ENCODE data around the gene MAMDC2. TPM values are rescaled to one million over a fixed set of nuclear protein-coding genes. Genes with fewer than 3 reads are reported as not detected.
"Not testable (repeated sequence)": the region's sequence is repeated elsewhere in the genome, so short reads cannot be mapped to it uniquely, and the experiment has no call there.

The MAMDC2 gene
- total RNA-seq, 1 donor from 2014 or later = 76.7 TPM

GRCh38 chr9:70229579-70229978 is 185.9 kb downstream of the MAMDC2 start:
- DNase-seq (ENCODE audit: low spot score) = no peak
- H3K9me3 Mint-ChIP-seq (ENCODE audit: low read depth) = peaks cover 9% of the 10 kb centered on the region
- peak overlapping the region; percentile 78 for H3K27ac Mint-ChIP-seq (ENCODE audit: unreplicated experiment)
- H3K4me1 Mint-ChIP-seq (ENCODE audit: low read depth) = peaks cover 47% of the 10 kb centered on the region
- TF ChIP-seq, protein P1, sequence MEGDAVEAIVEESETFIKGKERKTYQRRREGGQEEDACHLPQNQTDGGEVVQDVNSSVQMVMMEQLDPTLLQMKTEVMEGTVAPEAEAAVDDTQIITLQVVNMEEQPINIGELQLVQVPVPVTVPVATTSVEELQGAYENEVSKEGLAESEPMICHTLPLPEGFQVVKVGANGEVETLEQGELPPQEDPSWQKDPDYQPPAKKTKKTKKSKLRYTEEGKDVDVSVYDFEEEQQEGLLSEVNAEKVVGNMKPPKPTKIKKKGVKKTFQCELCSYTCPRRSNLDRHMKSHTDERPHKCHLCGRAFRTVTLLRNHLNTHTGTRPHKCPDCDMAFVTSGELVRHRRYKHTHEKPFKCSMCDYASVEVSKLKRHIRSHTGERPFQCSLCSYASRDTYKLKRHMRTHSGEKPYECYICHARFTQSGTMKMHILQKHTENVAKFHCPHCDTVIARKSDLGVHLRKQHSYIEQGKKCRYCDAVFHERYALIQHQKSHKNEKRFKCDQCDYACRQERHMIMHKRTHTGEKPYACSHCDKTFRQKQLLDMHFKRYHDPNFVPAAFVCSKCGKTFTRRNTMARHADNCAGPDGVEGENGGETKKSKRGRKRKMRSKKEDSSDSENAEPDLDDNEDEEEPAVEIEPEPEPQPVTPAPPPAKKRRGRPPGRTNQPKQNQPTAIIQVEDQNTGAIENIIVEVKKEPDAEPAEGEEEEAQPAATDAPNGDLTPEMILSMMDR (IDR thresholded peaks at IDR 0.05) = peak; percentile 83
- H3K27me3 Mint-ChIP-seq (ENCODE audit: low read depth) = no peaks in the 10 kb centered on the region
- H3K36me3 Mint-ChIP-seq (ENCODE audit: low read depth) = peaks cover 15% of the 10 kb centered on the region
- no peak overlapping the region for H3K4me3 Mint-ChIP-seq (ENCODE audit: unreplicated experiment)

- Mint-ChIP-seq H3K4me1 (ENCODE audit: low read depth) (peaks cover 47% of the 10 kb centered on the region), H3K27ac (ENCODE audit: unreplicated experiment) (no peak overlapping the region), H3K9me3 (ENCODE audit: low read depth) (peaks cover 20% of the 10 kb centered on the region), H3K27me3 (ENCODE audit: low read depth) (no peaks in the 10 kb centered on the region), H3K36me3 (ENCODE audit: low read depth) (peaks cover 12% of the 10 kb centered on the region), H3K4me3 (ENCODE audit: unreplicated experiment) (no peak overlapping the region)
- no peak for DNase-seq (ENCODE audit: low spot score)
- TF ChIP-seq, protein P1 (IDR thresholded peaks at IDR 0.05) = no peak
Observed at GRCh38 chr9:70232476-70232875, 188.8 kb downstream of the MAMDC2 start.

DNA sequence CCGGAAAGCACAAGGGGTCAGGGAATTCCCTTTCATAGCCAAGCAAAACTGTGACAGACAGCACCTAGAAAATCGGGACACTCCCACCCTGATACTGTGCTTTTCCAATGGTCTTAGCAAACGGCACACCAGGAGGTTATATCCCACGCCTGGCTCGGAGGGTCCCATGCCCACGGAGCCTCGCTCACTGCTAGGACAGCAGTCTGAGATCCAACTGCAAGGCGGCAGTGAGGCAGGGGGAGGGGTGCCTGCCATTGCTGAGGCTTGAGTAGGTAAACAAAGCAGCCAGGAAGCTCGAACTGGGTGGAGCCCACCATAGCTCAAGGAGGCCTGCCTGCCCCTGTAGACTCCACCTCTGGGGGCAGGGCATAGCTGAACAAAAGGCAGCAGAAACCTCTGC is 190.6 kb downstream of the MAMDC2 start:
- peaks cover 35% of the 10 kb centered on the region for H3K4me1 Mint-ChIP-seq (ENCODE audit: low read depth)
- peak; percentile 62 for DNase-seq (ENCODE audit: low spot score)
- peaks cover 17% of the 10 kb centered on the region for H3K36me3 Mint-ChIP-seq (ENCODE audit: low read depth)
- not testable (repeated sequence) for H3K27me3 Mint-ChIP-seq (ENCODE audit: low read depth); H3K27ac Mint-ChIP-seq (ENCODE audit: unreplicated experiment); H3K4me3 Mint-ChIP-seq (ENCODE audit: unreplicated experiment)
- peaks cover 33% of the 10 kb centered on the region for H3K9me3 Mint-ChIP-seq (ENCODE audit: low read depth)

DNA sequence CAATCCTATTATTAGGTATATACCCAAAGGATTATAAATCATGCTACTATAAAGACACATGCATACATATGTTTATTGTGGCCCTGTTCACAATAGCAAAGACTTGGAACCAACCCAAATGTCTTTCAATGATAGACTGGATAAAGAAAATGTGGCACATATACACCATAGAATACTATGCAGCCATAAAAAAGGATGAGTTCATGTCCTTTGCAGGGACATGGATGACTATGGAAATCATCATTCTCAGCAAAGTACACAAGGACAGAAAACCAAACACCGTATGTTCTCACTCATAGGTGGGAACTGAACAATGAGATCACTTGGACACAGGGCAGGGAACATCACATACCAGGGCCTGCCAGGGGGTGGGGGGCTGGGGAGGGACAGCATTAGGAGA is 202.3 kb downstream of the MAMDC2 start:
- not testable (repeated sequence) for H3K4me1 Mint-ChIP-seq (ENCODE audit: low read depth); H3K9me3 Mint-ChIP-seq (ENCODE audit: low read depth); H3K27me3 Mint-ChIP-seq (ENCODE audit: low read depth); H3K27ac Mint-ChIP-seq (ENCODE audit: unreplicated experiment); DNase-seq (ENCODE audit: low spot score); H3K4me3 Mint-ChIP-seq (ENCODE audit: unreplicated experiment); H3K36me3 Mint-ChIP-seq (ENCODE audit: low read depth)

- TF ChIP-seq, protein P1 (IDR thresholded peaks at IDR 0.05) = no peak
- H3K4me1 Mint-ChIP-seq (ENCODE audit: low read depth) = peaks cover 30% of the 10 kb centered on the region
- H3K27ac Mint-ChIP-seq (ENCODE audit: unreplicated experiment) = no peak overlapping the region
- H3K27me3 Mint-ChIP-seq (ENCODE audit: low read depth) = no peaks in the 10 kb centered on the region
- no peak overlapping the region for H3K4me3 Mint-ChIP-seq (ENCODE audit: unreplicated experiment)
- H3K36me3 Mint-ChIP-seq (ENCODE audit: low read depth) = peaks cover 6% of the 10 kb centered on the region
- peaks cover 2% of the 10 kb centered on the region for H3K9me3 Mint-ChIP-seq (ENCODE audit: low read depth)
- DNase-seq (ENCODE audit: low spot score) = no peak
Observed at GRCh38 chr9:70250221-70250620, 206.6 kb downstream of the MAMDC2 start.

DNA sequence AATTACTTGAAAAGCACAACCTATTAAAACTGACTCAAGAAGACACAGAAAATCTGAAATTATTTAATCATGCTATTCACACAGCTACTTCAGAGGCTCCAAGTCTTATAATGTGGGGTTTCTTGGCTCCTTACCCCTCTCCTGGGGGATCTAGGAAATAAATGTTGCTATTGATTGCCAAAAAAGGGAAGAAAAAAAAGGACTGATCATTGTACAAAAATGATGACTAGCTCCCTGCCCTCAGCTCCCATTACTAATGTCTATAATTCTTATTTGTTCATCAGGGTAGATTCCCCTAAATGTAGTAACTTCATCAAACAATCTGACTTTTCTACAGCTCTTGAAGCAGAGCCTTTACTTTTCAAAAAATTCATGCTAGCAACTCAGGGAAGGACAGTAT is 211.8 kb downstream of the MAMDC2 start:
- Mint-ChIP-seq H3K36me3 (ENCODE audit: low read depth) (peaks cover 5% of the 10 kb centered on the region), H3K27ac (ENCODE audit: unreplicated experiment) (peak overlapping the region; percentile 97), H3K4me3 (ENCODE audit: unreplicated experiment) (peak overlapping the region; percentile 84), H3K27me3 (ENCODE audit: low read depth) (no peaks in the 10 kb centered on the region), H3K9me3 (ENCODE audit: low read depth) (no peaks in the 10 kb centered on the region), H3K4me1 (ENCODE audit: low read depth) (peaks cover 70% of the 10 kb centered on the region)
- no peak for DNase-seq (ENCODE audit: low spot score)
- TF ChIP-seq, protein P1 (IDR thresholded peaks at IDR 0.05) = no peak
